Cardiac muscle cell (in vitro differentiated cells and primary cell): Measurements from ENCODE around the gene TENT5A. TPM values are rescaled to one million over a fixed set of nuclear protein-coding genes. Genes with fewer than 3 reads are reported as not detected.

ENCODE experiments used
- DNase-seq, 2 donors: peaks; one replicate each; pipeline versions ENCODE4 v3.0.0 to v3.0.0-alpha.2; 2010 to 2017; ENCODE audit warnings: low read depth in 1 of 2, low spot score in 1 of 2
- H3K27ac ChIP-seq: fragments of 200-600 bp; sonication (generic); 2 replicates; pipeline ENCODE4 v1.5.1; 2016
- H3K27me3 ChIP-seq: fragments of 200-600 bp; sonication (generic); 2 replicates; pipeline ENCODE4 v1.6.0; 2016; ENCODE audit warnings: control low read depth
- H3K36me3 ChIP-seq: fragments of 200-600 bp; sonication (generic); 2 replicates; pipeline ENCODE4 v1.5.1; 2016; ENCODE audit warnings: control low read depth
- H3K4me1 ChIP-seq: fragments of 200-600 bp; sonication (generic); 2 replicates; pipeline ENCODE4 v1.8.1; 2017; ENCODE audit warnings: low read depth, mild to moderate bottlenecking, mixed run types
- H3K4me3 ChIP-seq: fragments of 200-600 bp; sonication (generic); 2 replicates; pipeline ENCODE4 v1.5.1; 2016; ENCODE audit warnings: mild to moderate bottlenecking
- H3K9me3 ChIP-seq: fragments of 200-600 bp; sonication (generic); 2 replicates; pipeline ENCODE4 v1.5.1; 2017; ENCODE audit warnings: low read depth, mild to moderate bottlenecking, control low read depth
- CTCF ChIP-seq: IDR thresholded peaks from 2 replicates; pipeline ENCODE4 v1.5.1; 2012; ENCODE audit warnings: low read depth, mild to moderate bottlenecking, low read length
- polyA plus RNA-seq: library from polyadenylated mRNA; unstranded; fragments of >200 nt; fragmentation: Nextera tagmentation; extraction: Ambion mirVana; gene quantifications from 2 replicates; pipeline ENCODE4 v1.2.1, GENCODE V29; 2016
- total RNA-seq: library from RNA; depleted of rRNA; stranded (reverse); fragments of >200 nt; gene quantifications from 2 replicates; pipeline ENCODE4 v1.2.3, GENCODE V29; 2016

TENT5A gene
- total and polyA plus RNA-seq, 2 experiments from 2014 or later: 8.1 to 9.2 TPM

GRCh38 chr6:81735756-81736380 is 16.6 kb downstream of the TENT5A start:
- Histone ChIP-seq H3K4me1 (no peaks in the 10 kb centered on the region), H3K9me3 (no peaks in the 10 kb centered on the region), H3K36me3 (no peaks in the 10 kb centered on the region), H3K4me3 (no peak overlapping the region), H3K27ac (no peak overlapping the region), H3K27me3 (no peaks in the 10 kb centered on the region)
- DNase-seq: no peak
- TF ChIP-seq CTCF: no peak

GRCh38 chr6:81734500-81735150 is 17.9 kb downstream of the TENT5A start:
- DNase-seq: no peak
- no peaks in the 10 kb centered on the region for H3K9me3 ChIP-seq
- H3K4me1 ChIP-seq: no peaks in the 10 kb centered on the region
- TF ChIP-seq CTCF: no peak
- no peaks in the 10 kb centered on the region for H3K36me3 ChIP-seq
- H3K27me3 ChIP-seq: no peaks in the 10 kb centered on the region
- no peak overlapping the region for H3K4me3 ChIP-seq
- no peak overlapping the region for H3K27ac ChIP-seq

- DNase-seq: peak in 1 of 2 donors; percentile 21
- no peaks in the 10 kb centered on the region for H3K27me3 ChIP-seq
- TF ChIP-seq CTCF: peak; percentile 14
- H3K4me3 ChIP-seq: no peak overlapping the region
- no peaks in the 10 kb centered on the region for H3K4me1 ChIP-seq
- H3K36me3 ChIP-seq: no peaks in the 10 kb centered on the region
- no peaks in the 10 kb centered on the region for H3K9me3 ChIP-seq
- H3K27ac ChIP-seq: no peak overlapping the region
Observed at GRCh38 chr6:81734081-81734480, 18.4 kb downstream of the TENT5A start.

- H3K4me1 ChIP-seq: no peaks in the 10 kb centered on the region
- H3K4me3 ChIP-seq: no peak overlapping the region
- H3K27me3 ChIP-seq: no peaks in the 10 kb centered on the region
- no peak for DNase-seq
- no peak overlapping the region for H3K27ac ChIP-seq
- no peak for TF ChIP-seq CTCF
- no peaks in the 10 kb centered on the region for H3K36me3 ChIP-seq
- H3K9me3 ChIP-seq: no peaks in the 10 kb centered on the region
Observed at GRCh38 chr6:81731814-81732213, 20.7 kb downstream of the TENT5A start.

GRCh38 chr6:81727876-81728517 is 24.5 kb downstream of the TENT5A start:
- no peak overlapping the region for H3K4me3 ChIP-seq
- no peaks in the 10 kb centered on the region for H3K9me3 ChIP-seq
- no peaks in the 10 kb centered on the region for H3K4me1 ChIP-seq
- H3K27ac ChIP-seq: no peak overlapping the region
- DNase-seq: no peak
- no peaks in the 10 kb centered on the region for H3K36me3 ChIP-seq
- H3K27me3 ChIP-seq: no peaks in the 10 kb centered on the region
- TF ChIP-seq CTCF: no peak
